ENCODE results near the gene CDKN2B-AS1.
"Not testable (repeated sequence)": the region's sequence is repeated elsewhere in the genome, so short reads cannot be mapped to it uniquely, and the experiment has no call there.

Gene CDKN2B-AS1

DNA sequence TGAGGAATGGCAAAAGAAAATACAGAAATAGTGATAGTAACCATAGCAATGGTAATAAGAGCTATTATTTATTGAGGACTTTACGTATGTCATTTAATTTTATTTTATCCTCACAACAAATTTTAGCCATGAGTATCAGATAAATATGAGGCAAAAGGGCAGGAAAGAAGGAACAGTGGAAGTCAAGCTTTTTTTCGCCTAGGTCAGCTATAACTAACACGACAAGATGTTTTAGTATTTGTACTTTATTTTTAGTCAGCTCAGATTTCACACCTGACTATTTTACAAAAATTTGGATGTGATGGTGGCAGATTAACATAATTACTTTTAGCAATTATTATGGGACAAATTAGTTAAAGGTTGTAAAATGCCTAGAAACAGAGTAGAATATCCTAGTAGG, 49.3 kb downstream of the CDKN2B-AS1 start:
- no peak for DNase-seq (ENCODE audit: low spot score)

DNA sequence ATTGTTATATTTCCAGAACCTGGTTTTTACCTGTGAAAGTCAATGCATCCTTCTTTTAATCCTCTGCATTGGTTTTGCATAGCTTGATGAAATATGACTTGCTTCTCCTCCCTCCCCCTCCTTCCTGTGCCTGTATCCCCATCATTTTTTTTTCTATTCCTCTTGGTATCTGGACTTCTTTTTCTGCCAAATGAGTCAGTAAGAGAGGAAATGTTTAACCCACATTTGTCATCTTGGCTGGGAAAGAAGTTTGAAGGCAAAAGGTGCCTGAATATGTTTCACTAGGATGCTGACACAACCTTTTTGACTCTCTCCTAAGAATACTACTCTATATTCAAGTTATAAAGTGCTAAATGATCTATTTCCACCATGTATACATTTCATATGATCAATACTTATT, 50.0 kb downstream of the CDKN2B-AS1 start:
- DNase-seq (ENCODE audit: low spot score) = no peak

DNA sequence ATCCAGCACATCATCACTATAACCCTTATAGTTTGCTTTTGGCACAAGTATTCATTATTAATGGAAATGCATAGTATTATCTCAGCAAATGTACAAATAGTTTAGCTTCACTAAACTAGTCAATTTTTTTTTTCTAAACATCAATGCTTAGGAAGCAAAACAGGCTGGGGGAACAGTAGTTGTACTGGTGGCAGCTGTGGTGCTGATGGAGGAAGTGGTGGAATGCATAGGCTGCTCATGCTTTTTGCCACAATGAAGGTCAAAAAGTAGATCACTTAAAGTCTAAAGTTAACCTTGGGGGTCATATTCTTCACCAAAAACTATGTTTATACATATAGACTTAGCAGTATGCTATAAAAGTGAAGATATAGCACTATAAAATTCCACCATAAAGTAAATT, 50.8 kb downstream of the CDKN2B-AS1 start:
- no peak for DNase-seq (ENCODE audit: low spot score)

GRCh38 chr9:22046243-22046885, 51.8 kb downstream of the CDKN2B-AS1 start:
- DNase-seq (ENCODE audit: low spot score) = no peak

DNA sequence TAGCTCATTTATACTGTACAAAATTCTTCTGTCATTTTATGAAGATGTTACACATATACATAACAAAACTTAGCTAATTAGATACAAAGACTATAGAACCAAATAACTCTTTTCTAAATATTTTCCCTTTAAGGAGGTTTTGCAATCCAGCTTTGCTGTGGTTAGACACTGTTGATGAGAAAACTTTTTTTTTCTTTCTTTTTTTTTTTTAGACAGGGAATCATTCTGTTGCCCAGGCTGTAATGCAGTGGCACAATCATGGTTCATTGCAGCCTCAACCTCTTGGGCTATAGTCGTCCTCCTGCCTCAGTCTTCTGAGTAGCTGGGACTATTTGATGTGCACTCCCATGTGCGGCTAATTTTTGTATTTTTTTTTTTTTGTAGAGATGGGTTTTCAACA, 53.0 kb downstream of the CDKN2B-AS1 start:
- DNase-seq (ENCODE audit: low spot score) = no peak

- no peak for DNase-seq (ENCODE audit: low spot score)
Measured at GRCh38 chr9:22049411-22049810, 54.8 kb downstream of the CDKN2B-AS1 start.

- DNase-seq (ENCODE audit: low spot score) = no peak
Measured at GRCh38 chr9:22050924-22051323, 56.3 kb downstream of the CDKN2B-AS1 start.

DNA sequence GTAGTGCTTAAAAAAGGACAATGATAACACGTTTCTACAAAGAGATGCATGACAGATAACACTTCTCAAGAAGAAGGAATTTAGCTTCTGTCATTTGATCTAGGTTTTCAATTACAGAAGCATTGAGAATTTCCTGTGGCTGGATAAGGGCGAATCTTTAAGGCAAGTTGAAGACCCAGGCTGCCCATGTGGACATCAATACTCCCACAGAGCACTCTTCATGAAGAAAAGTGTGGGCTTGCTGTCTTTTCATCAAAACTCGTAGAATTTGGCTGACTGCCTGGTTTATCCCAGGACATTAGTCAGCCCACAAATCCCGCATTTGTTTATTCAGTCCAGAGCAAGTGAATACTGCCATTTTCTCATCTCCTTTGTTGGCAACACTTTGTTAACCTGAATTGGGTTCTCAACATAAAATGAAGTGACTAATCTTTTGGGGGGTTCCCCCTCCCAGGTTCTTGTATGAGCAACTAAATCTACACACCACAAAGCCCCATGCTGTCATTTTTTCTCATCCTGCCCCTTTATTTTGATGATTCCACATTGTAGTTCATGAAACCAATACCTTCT, 57.9 kb downstream of the CDKN2B-AS1 start:
- DNase-seq (ENCODE audit: low spot score) = no peak

GRCh38 chr9:22053178-22053577, 58.6 kb downstream of the CDKN2B-AS1 start:
- DNase-seq (ENCODE audit: low spot score) = no peak

GRCh38 chr9:22054076-22054475, 59.5 kb downstream of the CDKN2B-AS1 start:
- DNase-seq (ENCODE audit: low spot score) = no peak

GRCh38 chr9:22054529-22054928, 59.9 kb downstream of the CDKN2B-AS1 start:
- DNase-seq (ENCODE audit: low spot score) = no peak

GRCh38 chr9:22055090-22055489, 60.5 kb downstream of the CDKN2B-AS1 start:
- no peak for DNase-seq (ENCODE audit: low spot score)

- no peak for DNase-seq (ENCODE audit: low spot score)
Measured at GRCh38 chr9:22056402-22056801, 61.8 kb downstream of the CDKN2B-AS1 start.

DNA sequence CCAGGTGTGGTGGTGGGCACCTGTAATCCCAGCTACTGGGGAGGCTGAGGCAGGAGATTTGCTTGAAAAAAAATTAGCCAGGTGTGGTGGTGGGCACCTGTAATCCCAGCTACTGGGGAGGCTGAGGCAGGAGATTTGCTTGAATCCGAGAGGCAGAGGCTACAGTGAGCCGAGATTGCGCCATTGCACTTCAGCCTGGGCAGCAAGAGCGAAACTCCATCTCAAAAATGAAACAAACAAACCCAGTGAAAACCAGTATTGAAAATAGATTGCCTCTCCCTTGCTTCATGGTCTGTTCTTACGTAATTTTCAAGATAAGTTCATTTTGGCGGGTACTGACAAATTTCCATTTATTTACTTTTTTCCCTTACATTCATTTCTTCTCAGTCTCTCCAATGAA, 63.4 kb downstream of the CDKN2B-AS1 start:
- DNase-seq (ENCODE audit: low spot score) = not testable (repeated sequence)

DNA sequence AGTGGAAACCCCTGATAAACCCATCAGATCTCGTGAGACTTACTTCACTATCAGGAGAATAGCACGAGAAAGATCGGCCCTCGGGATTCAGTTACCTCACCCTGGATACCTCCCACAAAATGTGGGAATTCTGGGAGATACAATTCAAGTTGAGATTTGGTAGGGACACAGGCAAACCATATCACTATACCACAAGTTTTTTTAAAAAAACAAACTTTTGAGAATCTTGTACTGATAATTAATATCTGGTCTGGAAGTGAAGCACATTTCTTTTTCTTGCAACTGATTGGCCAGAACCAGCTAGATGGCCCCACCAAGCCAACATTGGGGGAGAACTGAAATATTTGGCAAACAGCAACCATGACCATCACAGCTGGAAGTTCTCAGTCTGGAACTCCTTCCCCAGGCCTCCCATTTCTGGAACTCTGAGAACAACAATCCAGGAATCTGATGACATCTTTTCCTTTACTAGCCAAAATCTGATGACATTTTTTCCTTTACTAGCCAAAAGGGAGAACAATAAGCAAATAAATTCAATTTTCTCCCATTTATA, 66.3 kb downstream of the CDKN2B-AS1 start:
- no peak for DNase-seq (ENCODE audit: low spot score)

GRCh38 chr9:22064957-22065356, 70.4 kb downstream of the CDKN2B-AS1 start:
- no peak for DNase-seq (ENCODE audit: low spot score)

- DNase-seq (ENCODE audit: low spot score) = no peak
Measured at GRCh38 chr9:22065431-22066200, 71.0 kb downstream of the CDKN2B-AS1 start.

DNA sequence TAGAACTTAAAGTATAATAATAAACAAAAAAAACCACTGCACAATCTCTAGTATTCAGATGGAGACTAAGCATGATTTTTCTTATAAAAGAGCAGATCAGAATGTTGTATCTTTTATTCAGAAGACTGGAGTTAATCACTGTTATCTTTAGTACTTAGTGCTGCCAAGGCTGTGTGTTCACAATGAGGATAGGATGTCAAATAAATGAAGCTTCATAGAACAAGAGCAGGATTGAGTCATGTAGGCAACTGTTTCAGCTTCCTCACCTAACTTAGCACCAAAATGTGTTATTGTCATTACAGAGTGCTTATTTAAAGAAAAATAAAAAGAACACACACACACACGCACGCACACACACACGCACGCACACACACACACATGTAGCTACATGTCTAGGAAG, 72.6 kb downstream of the CDKN2B-AS1 start:
- no peak for DNase-seq (ENCODE audit: low spot score)

GRCh38 chr9:22068369-22068768, 73.8 kb downstream of the CDKN2B-AS1 start:
- no peak for DNase-seq (ENCODE audit: low spot score)

- no peak for DNase-seq (ENCODE audit: low spot score)
Measured at GRCh38 chr9:22073349-22073748, 78.8 kb downstream of the CDKN2B-AS1 start.

DNA sequence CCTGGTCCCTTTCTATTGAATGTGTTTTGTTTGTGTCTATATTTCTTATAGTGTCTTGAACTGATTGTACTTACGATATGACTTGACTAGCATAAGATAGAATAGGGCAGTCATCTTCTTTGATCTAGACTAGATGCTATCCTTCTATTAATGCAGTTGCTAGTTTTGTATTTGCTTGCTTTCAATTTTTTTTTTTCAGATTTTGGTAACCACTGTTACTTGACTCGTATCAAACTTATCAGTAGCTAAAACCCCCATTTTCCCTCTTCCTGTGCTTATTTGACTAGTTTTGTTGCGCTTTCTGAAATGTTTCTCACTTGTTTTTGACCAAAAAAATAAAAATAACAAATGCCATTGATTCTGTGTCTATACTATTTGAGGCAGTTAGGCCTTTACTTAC, 83.5 kb downstream of the CDKN2B-AS1 start:
- no peak for DNase-seq (ENCODE audit: low spot score)

DNA sequence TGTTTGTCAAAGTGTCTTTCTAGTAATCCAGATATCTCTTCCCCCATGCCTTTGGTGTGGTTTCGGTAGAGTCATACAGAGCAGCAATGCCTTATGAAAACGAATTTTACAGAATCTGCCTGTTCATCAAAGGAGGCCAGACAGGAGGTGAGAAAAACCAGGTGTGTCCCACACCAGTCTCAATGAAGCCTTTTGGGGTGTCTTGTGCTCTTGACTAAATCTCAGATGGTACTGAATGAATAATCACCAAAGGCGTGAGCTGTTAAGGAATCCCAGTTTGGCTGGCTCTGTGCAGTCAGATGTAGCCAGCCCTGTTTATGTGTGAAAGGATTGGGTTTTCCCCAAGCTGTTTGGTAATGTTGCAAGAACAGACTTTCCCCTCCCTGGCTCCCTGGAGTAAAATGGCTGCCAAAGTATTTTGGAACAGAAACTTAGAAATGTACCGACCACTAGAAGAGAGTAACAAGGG, 85.3 kb downstream of the CDKN2B-AS1 start:
- no peak for DNase-seq (ENCODE audit: low spot score)

Measured in left forelimb (tissue), 1 donor.